ENCODE data around the gene TMEM184B. TPM values are rescaled to one million over a fixed set of nuclear protein-coding genes. Genes with fewer than 3 reads are reported as not detected.

TMEM184B gene
- total and polyA plus RNA-seq, 5 donors, result 32.2 to 55.8 (median 49.2) TPM

DNA sequence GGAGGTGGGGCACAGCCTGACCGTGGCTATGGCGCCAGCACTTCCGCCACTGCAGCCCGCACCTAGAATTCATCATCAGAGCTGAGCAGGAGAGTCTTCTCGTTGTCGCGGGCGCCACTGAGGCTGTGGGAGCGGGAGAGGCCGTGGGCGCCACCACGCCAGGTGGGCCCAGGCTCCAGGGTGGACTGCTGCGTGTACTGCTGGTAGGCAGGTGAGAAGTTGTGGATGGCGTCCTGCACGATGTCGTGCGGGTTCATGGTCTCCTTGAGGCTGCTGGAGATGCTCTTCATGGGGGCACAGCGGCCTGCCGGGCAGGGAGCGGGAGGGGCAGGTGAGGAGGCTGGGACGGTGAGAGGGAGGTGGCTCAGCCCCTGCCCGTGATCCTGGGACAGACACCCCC lies 51.4 kb downstream of the TMEM184B start:
- Histone ChIP-seq H3K4me1 (ENCODE audit: control insufficient read depth, insufficient read depth, low read length) (peaks cover 10% of the 10 kb centered on the region), H3K27ac (ENCODE audit: low read length) (no peak overlapping the region), H3K27me3 (ENCODE audit: control insufficient read depth, insufficient read depth) (no peaks in the 10 kb centered on the region), H3K9me3 (ENCODE audit: control insufficient read depth, low read length) (no peaks in the 10 kb centered on the region), H3K4me3 (ENCODE audit: low read length) (no peak overlapping the region)
- no peak for ATAC-seq
- intact Hi-C loops (cut with DNase I), result loop anchor here in 1 of 4 donors (10.0 kb wide), 1 partner anchor 57 kb away; no protein-coding TSS in a partner anchor
- 93% methylated on average over 22 of the region's 22 CpGs for WGBS
- no peak for DNase-seq

DNA sequence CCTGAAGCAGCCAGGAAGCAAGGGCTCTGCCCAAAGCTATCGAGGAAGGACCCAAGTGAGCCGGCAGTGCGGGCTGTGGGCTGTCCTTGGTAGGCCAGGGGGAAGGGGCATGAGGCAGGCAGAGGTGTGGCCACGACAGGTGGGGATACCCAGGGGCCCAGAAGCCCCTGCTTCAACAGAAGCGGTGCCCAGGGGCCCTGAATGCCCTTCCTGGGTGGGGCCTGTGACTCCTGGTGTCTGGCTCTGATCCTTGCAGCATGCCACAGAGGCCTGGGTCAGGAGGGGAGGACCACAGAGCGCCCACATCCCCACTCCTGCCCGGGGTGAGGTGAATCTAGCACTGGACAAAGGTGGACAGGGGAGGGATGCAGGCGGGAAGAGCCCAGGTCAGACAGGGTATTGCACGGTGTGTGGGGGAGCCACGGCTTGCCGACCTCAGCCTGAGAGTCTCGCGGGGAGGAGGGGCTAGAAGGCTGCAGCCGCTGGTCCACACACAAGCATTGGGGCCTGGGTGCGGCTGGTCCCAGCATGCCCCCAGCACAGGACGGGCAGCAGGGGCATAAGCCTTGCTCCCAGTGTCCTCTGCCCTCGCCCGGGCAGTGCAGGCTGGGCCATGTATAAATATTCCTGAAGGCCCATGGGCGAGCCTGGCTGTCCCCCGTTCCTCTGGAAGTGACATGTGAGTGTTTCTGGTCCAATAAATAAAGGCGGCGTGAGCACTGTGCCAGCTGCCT lies 52.0 kb downstream of the TMEM184B start:
- WGBS, result 88% methylated on average over 22 of the region's 22 CpGs
- Histone ChIP-seq H3K9me3 (ENCODE audit: control insufficient read depth, low read length) (no peaks in the 10 kb centered on the region), H3K4me1 (ENCODE audit: control insufficient read depth, insufficient read depth, low read length) (peaks cover 10% of the 10 kb centered on the region), H3K27ac (ENCODE audit: low read length) (peak overlapping the region; percentile 4), H3K27me3 (ENCODE audit: control insufficient read depth, insufficient read depth) (no peaks in the 10 kb centered on the region), H3K4me3 (ENCODE audit: low read length) (no peak overlapping the region)
- ATAC-seq, result no peak
- DNase-seq, result no peak
- intact Hi-C loops (cut with DNase I), result loop anchor here in 1 of 4 donors (10.0 kb wide), 1 partner anchor 56 kb away; no protein-coding TSS in a partner anchor

DNA sequence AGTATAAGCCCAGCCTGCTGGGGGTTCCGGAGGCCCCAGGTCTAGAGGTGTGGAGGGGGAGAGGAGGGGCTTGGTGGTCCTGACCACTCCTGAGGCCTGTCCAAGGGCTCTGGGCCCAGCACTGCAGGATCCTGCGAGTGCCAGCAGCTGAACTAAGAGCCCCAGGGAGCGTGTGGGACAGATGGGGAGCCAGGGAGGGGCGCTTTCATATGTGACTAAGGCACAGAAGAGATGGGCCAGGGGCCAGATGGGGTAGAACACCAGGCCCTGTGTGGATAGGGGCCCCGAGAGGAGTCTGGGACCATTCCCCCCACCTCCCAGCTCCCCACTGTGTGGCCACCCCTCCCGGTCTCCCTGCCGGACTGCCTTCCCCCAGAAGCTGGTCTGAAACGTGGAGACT lies 52.6 kb downstream of the TMEM184B start:
- ATAC-seq (peak in 1 of 2 donors; percentile 3), DNase-seq (peak in 1 of 3 donors; percentile 48)
- Histone ChIP-seq H3K9me3 (ENCODE audit: control insufficient read depth, low read length) (no peaks in the 10 kb centered on the region), H3K27ac (ENCODE audit: low read length) (peak overlapping the region; percentile 4), H3K27me3 (ENCODE audit: control insufficient read depth, insufficient read depth) (no peaks in the 10 kb centered on the region), H3K4me3 (ENCODE audit: low read length) (no peak overlapping the region), H3K4me1 (ENCODE audit: control insufficient read depth, insufficient read depth, low read length) (peaks cover 10% of the 10 kb centered on the region)
- intact Hi-C loops (cut with DNase I), result loop anchor here in 1 of 4 donors (10.0 kb wide), 1 partner anchor 55 kb away; no protein-coding TSS in a partner anchor
- WGBS, result 63% methylated on average over 8 of the region's 8 CpGs

DNA sequence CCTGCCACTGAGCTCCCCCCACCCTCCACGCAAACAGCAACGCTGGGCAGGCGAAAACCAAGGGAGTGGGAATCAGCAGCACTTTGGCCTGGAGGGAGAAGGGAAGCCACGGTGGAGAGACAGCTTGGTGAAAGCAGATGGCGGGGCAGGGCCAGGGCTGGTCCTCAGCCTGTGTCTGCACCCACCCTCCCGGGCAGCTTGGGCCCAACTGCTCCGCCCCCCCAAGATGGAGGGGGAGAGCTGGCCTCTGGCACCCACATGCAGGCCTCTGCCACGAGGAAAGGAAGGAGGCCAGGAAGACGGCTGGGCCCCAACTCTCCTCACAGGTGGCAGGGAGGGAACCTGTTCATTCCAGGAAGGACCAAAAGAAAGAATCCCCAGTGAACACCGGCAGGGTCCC lies 53.2 kb downstream of the TMEM184B start:
- Histone ChIP-seq H3K4me3 (ENCODE audit: low read length) (no peak overlapping the region), H3K27me3 (ENCODE audit: control insufficient read depth, insufficient read depth) (no peaks in the 10 kb centered on the region), H3K4me1 (ENCODE audit: control insufficient read depth, insufficient read depth, low read length) (peaks cover 10% of the 10 kb centered on the region), H3K9me3 (ENCODE audit: control insufficient read depth, low read length) (no peaks in the 10 kb centered on the region), H3K27ac (ENCODE audit: low read length) (peak overlapping the region; percentile 33)
- peak in 1 of 3 donors; percentile 70 for DNase-seq
- intact Hi-C loops (cut with DNase I), result loop anchor here in 1 of 4 donors (10.0 kb wide), 1 partner anchor 55 kb away; no protein-coding TSS in a partner anchor
- WGBS, result 64% methylated on average over 10 of the region's 10 CpGs
- no peak for ATAC-seq

DNA sequence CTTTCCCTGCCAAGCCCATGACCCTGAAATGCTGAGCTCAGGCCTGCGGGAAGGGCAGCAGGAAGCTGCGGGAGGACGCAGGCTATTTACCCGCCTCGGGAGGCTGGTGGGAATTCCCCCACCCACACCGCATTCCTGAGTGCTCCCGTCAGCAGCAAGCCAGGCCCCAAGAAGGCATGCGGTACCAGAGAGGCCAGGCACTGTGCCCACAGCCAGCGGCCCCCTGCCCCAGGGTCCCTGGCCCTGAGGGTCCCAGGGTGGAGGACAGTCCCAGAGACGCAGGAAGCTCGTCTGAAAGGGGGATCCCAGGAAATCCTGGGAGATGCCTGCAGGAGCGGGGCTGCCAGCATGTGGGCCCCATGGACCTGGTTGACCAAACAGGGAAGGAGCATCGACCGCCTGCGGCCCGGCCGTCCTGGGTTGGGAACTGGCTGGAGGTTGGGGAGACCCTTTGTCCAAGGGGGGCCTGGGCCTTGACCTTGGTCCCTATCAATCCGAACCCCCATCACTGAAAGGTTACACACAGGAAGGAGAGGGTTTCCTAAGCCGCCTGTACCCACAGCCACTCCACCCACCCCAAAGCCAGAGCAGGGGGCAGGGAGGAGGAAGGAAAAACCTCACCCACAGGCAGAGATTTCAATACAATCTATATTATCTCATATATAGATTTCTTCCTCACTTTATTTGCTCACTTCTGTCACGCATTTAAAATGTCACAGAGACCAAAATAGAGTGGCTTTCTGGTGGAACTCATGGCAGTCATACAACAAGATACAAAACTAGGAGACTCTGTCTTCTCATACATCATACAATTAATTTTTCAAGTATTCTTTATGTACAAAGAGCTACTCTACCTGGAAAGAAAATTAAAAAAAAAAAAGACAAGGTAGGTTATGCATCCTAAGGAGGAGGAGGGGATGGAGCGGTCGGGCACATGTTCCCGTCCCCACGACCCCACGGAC lies 53.9 kb downstream of the TMEM184B start:
- ATAC-seq (peak; percentile 78), DNase-seq (peak; percentile 87 to 91 (median 89))
- Histone ChIP-seq H3K27ac (ENCODE audit: low read length) (peak overlapping the region; percentile 52), H3K4me1 (ENCODE audit: control insufficient read depth, insufficient read depth, low read length) (peaks cover 10% of the 10 kb centered on the region), H3K9me3 (ENCODE audit: control insufficient read depth, low read length) (no peaks in the 10 kb centered on the region), H3K27me3 (ENCODE audit: control insufficient read depth, insufficient read depth) (no peaks in the 10 kb centered on the region), H3K4me3 (ENCODE audit: low read length) (no peak overlapping the region)
- intact Hi-C loops (cut with DNase I), result no loop called here
- WGBS, result 37% methylated on average over 25 of the region's 25 CpGs

DNA sequence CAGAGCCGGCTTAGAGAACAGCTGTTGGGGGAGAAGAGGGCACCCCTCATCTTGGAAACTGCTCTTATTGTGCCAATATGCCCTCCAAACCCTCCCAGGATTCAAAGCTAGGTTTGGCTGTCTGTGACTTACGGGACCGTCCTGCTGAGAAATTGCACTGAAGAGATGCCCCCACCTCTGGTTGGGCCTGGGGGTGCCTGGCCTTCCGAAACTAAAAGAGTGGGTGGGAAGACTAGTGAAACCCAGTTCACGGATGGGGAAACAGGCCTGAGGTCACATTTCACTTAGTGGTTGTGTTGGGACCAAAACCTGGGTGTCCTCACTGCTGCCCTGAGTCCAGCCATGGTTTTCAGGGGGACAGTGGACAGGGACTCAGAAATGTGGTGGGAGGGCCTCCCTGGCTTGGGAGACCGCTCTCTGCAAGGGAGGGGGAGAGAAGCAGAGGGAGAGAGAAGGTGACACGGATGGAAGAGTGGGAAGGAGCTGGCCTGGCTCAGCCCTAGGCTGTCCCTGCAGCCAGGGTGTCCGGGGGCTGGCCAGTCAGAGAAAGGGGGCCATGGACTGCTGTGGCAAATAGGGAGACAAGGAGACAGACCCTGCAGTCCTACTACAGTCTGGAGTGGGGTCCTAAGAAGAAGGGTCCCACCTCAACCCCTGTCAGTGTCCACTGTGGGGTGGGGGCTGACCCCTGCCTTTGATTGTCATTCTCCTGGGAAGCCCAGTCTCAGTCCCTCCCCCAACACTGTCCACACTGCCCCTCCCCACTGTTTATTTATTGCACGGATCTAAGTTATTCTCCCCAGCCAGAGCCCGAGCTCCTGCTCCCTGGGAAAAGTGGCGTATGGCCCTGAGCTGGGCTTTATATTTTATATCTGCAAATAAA lies 57.4 kb downstream of the TMEM184B start:
- Histone ChIP-seq H3K4me1 (ENCODE audit: control insufficient read depth, insufficient read depth, low read length) (peaks cover 10% of the 10 kb centered on the region), H3K9me3 (ENCODE audit: control insufficient read depth, low read length) (no peaks in the 10 kb centered on the region), H3K4me3 (ENCODE audit: low read length) (no peak overlapping the region), H3K27me3 (ENCODE audit: control insufficient read depth, insufficient read depth) (no peaks in the 10 kb centered on the region), H3K27ac (ENCODE audit: low read length) (no peak overlapping the region)
- ATAC-seq (no peak), DNase-seq (no peak)
- intact Hi-C loops (cut with DNase I), result no loop called here
- WGBS, result 85% methylated on average over 11 of the region's 11 CpGs

DNA sequence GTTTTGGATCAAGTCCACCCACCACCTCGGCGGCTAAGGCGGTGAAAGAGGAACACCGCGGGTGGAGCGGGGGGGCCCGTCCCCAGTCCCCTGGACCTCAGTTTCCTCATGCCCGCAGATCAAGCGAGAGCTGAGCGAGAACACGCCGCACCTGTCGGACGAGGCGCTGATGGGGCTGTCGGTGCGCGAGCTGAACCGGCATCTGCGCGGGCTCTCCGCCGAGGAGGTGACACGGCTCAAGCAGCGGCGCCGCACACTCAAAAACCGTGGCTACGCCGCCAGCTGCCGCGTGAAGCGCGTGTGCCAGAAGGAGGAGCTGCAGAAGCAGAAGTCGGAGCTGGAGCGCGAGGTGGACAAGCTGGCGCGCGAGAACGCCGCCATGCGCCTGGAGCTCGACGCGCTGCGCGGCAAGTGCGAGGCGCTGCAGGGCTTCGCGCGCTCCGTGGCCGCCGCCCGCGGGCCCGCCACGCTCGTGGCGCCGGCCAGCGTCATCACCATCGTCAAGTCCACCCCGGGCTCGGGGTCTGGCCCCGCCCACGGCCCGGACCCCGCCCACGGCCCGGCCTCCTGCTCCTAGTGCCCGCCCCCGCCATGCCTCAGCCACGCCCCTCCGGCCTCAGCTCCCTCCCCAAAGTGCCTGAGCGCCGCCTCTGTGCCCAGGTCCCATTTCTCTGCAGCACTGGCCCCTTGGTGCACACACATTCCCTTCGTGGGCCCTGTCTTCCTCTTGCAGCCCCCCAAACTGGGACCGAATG lies 58.3 kb downstream of the TMEM184B start:
- ATAC-seq, result peak; percentile 69 to 73
- intact Hi-C loops (cut with DNase I), result no loop called here
- Histone ChIP-seq H3K4me1 (ENCODE audit: control insufficient read depth, insufficient read depth, low read length) (peaks cover 8% of the 10 kb centered on the region), H3K27me3 (ENCODE audit: control insufficient read depth, insufficient read depth) (no peaks in the 10 kb centered on the region), H3K9me3 (ENCODE audit: control insufficient read depth, low read length) (no peaks in the 10 kb centered on the region), H3K4me3 (ENCODE audit: low read length) (no peak overlapping the region), H3K27ac (ENCODE audit: low read length) (no peak overlapping the region)
- peak; percentile 78 to 91 (median 89) for DNase-seq
- 34% methylated on average over 81 of the region's 81 CpGs for WGBS

DNA sequence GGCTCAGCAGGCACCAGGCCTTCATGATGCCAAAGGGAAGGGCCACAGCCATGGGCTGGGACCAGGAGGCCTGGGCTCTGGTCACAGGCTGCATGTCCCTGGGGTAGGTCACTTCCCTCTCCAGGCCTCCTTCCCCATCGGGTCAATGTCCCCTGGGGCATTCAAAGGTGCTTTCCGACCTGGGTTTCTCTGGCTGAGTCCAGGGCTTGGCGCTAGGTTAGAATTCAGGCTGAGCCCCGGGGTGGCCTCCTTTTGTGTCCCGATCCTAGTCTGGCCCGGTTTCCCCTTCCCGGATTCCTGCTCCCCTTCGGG lies 58.9 kb downstream of the TMEM184B start:
- H3K4me1 ChIP-seq (ENCODE audit: control insufficient read depth, insufficient read depth, low read length), result peaks cover 6% of the 10 kb centered on the region
- ATAC-seq (no peak), DNase-seq (no peak)
- H3K27ac ChIP-seq (ENCODE audit: low read length), result no peak overlapping the region
- H3K27me3 ChIP-seq (ENCODE audit: control insufficient read depth, insufficient read depth), result no peaks in the 10 kb centered on the region
- intact Hi-C loops (cut with DNase I), result no loop called here
- no peaks in the 10 kb centered on the region for H3K9me3 ChIP-seq (ENCODE audit: control insufficient read depth, low read length)
- H3K4me3 ChIP-seq (ENCODE audit: low read length), result no peak overlapping the region
- WGBS, result 46% methylated on average over 8 of the region's 8 CpGs

DNA sequence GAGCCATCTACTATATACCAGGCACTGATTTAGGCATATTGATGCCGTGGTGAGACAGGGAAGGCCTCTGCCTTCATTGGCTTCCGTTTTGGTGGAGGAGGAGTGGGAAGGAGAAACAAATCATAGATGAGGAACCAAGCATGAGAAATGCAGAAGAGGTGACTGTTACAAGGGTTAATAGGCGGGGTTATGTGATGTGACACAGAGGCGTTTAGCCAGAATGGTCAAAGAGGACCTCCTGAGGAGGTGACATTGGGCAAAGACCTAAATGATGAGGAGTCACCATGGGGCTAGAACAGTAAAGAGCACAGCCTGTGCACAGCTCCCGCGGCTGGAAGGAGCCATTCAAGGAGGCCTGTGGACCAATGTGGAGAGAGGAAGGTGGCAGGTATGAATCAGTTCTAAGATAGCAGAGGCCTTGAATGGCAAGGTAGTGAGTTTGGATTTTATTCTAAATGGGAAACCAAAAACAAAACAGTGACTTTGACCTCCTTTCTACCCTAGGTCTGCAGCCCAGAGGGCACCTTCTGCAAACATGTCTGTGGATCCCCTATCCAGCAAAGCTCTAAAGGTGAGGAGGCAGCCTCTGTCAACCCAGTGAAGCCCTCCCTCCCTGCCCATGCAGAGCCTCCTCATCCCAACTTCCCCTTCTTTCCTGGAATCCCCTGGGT lies 59.4 kb downstream of the TMEM184B start:
- H3K27ac ChIP-seq (ENCODE audit: low read length), result no peak overlapping the region
- no peak overlapping the region for H3K4me3 ChIP-seq (ENCODE audit: low read length)
- no peaks in the 10 kb centered on the region for H3K27me3 ChIP-seq (ENCODE audit: control insufficient read depth, insufficient read depth)
- ATAC-seq (no peak), DNase-seq (no peak)
- no peaks in the 10 kb centered on the region for H3K9me3 ChIP-seq (ENCODE audit: control insufficient read depth, low read length)
- H3K4me1 ChIP-seq (ENCODE audit: control insufficient read depth, insufficient read depth, low read length), result peaks cover 2% of the 10 kb centered on the region
- 90% methylated on average over 6 of the region's 6 CpGs for WGBS
- intact Hi-C loops (cut with DNase I), result no loop called here

Data from right cardiac atrium (tissue), 5 donors.